Stimulated activated CD8-positive, alpha-beta memory T cell treated with anti-CD3 and anti-CD28 coated beads, Interleukin-4, amount 100 ng/mL, for 4 hours (primary cell): Measurements from ENCODE around the gene IRS2.

ENCODE experiments used
- DNase-seq, 2 donors: peaks; one replicate each; pipeline ENCODE4 v3.0.0-alpha.2; 2020; ENCODE audit warnings: low read depth in 2 of 2, low spot score in 1 of 2

Gene IRS2

DNA sequence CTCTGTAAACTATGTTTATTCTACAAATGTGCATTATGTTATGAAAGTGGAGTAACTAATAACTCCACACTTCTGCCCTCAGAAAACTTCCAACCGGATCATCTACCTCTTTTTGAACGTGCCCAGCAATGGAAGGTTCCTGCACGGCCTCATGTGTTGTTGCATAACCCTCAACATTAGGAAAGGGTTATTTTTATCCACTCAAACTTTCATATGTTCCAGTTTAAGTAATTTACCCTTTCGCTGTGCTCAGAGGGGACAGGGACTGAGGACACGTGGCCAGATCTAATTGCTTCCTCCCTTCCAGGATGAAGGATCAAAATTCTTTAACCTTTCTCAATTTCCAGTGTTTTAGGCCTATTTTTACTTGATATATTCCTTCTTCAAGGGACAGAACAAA is 29.6 kb downstream of the IRS2 start:
- DNase-seq, result no peak

DNA sequence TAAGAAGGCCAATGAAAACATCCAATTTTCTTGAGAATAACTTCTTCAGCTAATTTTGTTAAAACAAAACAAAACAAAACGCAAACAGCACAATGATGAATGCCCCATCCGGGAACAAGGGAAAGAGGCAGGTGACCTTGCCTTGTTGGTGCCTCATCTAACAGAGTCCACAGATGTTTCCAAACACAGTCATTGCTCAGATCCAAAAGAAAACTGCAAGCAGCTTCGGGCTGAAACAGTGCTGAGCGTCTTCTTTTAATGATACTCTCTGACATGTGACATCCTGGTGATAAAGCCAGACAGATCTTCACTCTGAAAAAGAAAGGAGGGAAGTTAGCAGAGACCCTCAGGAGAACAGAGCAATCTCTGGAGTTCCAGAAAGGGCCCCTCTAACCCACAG is 30.4 kb downstream of the IRS2 start:
- no peak for DNase-seq

DNA sequence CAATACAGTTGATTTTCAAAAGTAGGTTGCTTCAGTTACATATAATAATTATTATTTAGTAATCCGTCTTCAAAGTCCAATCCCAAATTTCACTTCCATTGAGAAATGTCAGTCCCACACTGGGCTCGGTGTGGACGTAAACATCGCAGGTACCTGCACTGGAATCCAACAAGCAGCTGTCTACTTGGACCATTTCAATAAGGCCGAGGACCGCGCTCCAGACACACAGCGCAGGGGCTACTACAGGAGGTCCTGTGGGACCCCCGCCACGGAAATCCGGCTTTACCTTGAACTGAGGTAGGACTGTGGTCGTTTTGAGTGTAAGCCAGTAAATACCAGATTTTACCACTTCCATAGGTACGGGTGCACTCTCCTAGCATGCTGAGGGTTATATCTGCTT is 30.8 kb downstream of the IRS2 start:
- DNase-seq, result no peak

DNA sequence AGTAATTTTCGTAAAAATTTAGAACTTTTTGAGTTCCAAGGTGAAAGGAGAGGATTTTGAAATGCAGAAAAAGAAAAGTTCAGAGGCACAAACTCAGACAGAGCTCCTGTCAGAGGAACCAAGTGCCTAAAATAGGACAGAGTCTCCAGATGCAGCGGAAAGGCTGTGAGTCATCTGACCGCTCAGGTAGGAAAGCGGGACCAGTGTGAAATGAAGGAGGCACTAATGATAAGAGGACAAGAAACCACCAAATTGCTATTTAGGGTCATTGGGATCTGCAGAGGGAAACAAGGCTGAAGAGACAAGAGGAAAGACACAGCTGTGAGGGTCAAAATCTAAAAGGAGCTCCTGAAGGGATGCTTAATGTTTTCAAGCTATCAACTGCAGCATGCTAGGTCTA is 34.9 kb downstream of the IRS2 start:
- DNase-seq, result no peak

DNA sequence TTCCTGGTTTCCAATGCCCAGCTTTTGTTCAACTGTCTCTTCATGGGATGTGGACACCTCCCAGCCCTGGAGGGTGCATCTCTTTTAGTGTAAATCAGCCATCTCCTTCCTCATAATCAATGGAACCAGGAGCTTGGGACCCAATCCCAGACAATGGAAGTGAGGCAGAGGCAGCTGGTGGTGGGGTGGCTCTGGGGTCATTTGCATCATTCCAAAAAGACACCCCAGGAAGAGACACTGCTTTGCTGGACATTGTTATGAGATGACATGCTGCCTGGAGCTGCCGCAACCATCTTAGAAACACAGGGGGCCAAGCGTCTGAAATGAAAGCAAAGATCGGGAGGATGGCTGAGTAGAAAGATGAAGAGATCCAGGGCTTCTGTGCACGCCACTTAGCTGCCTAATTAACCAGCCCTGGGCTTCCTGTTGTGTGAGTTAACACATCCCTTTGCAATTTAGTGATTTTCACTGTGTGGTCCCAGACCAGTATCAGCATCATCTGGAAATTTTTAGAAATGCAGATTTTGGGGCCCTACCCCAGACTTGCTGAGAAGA is 36.1 kb downstream of the IRS2 start:
- DNase-seq, result no peak

DNA sequence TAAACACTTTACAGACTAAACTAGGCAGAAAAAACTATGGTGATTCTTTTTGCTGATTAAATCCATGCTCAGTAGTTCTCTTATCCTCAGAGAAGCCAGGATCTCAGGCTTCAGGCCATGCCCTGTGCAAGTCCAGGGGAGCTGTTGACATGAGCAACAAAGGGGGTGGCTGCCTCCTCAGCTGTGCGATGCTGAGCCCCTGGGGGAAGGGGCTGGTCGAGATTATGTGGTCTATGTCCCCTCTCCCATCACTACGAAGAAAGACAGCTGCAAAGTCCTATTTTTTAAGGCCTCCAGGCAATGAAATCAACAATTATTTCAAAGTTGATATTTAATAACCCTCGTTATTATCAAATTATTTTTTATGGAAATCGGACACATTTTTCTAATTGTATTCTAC is 37.0 kb downstream of the IRS2 start:
- DNase-seq, result no peak

DNA sequence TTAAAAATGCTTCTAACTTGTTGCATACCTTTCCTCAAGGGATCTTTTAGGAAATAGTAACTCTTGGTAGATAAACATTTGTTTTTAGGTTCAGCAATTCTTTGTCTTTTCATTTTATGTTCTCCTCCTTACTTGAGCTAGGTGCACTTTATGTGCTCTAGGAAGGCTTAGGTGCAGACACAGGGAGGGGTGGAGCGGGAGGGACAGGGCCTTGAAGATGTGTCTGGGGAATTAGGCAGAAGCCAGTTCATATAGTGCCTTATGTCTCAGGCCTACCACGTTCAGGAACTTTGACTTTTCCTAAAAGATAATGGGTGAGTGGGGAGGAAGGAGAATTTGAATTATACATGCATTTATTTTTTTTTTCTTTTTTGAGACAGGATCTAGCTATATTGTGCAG is 37.7 kb downstream of the IRS2 start:
- no peak for DNase-seq

DNA sequence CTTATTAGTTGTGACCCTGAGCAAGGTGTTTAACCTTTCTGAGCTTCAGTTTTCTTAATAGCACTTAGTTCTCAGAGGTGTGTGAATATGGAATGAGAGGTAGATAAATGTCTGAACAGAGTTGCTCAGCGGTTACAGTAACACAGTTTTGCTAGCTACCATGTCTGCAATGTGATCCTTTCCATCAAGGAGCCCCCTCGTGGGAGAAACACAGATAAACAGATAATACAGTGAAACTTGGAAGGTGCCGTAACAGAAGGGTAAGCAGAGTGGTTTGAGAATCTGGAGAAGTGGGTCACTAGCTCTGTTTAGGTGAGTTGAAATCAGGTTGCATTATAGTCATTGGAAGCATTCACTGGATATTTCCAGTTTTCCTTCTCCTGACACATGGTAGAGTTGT is 38.9 kb downstream of the IRS2 start:
- DNase-seq, result no peak

DNA sequence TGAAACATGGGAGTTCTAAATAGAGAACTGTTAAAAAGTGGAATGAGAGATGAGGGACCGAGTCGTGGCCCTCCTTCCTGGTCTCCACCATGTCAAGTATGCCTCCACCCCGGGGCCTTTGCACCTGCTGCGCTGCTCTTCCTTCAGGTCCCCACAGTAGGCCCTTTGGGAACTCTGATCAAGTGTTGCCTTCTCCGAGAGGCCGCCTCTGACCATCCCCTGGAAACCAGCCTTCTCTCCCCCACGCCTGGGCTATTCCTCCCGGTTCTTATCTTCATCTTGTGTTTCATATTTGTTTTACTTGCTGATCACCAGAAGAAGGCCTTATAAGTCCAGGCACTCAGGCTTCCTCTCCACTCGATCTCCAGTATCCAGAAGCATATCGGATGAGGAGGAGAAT is 40.0 kb downstream of the IRS2 start:
- no peak for DNase-seq

DNA sequence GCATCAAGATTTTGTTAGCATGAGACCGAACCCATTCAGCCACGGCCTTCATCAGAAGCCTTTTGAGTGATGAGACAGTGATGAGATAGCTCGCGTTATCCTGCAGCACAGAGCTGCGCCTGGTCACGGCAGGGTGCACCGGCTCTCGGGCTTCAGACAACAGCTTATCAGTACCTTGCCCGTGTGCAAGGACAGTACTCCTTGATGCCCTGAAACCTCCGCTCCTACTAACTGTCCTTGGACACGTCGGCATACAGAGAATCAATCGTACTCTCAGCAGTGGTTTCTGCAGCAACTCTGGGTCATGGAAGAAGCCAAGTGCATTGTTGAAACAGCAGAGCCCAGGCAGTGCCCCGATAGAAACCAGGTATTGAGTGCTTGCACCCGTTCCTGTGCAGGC is 40.7 kb downstream of the IRS2 start:
- no peak for DNase-seq

DNA sequence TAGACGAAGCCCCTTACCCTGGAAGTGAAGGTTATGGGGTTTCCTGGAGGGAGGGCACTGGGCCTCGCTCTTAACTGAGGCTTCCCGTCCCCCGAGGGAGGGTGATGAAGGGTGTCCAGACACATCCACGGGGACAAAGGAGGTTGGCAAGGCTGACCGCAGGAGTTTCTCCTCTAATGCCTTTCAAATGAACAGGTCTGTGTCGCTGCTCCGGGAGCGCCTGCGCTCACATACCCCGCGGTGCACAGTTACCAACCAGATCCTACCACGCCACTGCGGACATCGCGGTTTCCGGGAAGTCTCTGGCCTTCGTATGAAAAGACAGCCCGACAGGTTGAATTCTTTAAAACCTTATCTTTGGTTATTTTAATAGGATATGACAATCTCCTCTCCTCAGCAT is 41.3 kb downstream of the IRS2 start:
- no peak for DNase-seq

DNA sequence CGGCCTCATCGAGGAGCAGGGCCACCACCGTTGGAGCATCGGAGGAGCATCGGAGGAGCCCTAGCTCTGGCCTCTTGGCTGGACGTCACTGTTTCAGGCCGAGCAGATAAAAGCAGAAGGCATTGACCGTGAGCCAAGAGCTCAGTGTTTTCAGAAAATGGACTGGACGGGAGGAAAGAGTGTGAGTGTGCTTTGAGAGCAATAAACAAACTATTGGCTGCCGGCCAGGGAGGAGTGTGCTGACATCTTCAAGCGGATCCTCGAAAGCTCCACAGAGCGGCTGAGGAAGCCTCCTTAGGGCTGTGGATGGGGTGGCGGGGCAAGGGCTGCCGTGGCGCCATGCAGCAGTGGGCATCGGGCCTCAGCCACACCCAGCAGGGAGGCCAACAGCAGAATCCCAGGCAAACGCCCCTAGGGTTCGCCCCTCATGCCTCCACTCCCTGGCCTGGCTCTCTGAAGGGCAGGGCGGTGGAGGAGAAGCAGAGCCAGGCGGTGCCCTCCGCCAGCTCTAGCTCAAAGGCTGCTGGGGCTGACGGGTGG is 41.8 kb downstream of the IRS2 start:
- no peak for DNase-seq

DNA sequence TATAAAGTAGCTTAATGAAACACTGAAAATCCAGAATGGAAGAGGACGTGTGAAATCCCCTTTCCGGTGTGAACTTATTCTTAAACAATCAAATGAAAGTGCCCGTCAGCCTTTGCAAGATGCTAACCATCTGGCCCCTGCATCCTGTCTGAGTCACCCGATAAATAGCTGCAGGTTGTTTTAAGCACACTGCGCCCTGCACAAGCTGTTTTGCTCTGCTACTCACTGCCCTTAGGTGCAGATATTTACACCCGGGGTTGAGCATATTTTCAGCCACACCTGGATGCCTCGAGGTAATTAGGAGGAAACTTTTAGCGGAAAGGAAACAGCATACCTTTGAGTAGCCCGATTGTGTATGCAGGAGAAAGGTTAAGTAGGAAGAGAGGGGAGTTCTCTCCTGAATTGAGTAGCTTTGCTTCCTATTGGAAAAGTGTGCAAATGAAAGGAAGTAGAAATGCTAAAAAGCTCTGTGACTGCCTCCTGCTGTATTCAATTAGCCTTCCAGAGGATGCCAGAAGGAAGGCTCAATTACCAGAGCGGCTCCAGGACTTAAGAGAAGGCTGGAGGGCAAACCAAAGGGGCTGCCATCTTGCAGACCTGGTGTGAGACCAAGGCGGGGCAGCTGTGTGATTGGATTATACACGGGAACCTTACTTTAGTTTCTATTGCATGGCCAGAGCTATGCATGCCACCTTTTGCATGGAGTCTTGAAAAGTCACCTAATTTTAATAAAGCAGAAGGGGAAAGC is 42.5 kb downstream of the IRS2 start:
- no peak for DNase-seq

DNA sequence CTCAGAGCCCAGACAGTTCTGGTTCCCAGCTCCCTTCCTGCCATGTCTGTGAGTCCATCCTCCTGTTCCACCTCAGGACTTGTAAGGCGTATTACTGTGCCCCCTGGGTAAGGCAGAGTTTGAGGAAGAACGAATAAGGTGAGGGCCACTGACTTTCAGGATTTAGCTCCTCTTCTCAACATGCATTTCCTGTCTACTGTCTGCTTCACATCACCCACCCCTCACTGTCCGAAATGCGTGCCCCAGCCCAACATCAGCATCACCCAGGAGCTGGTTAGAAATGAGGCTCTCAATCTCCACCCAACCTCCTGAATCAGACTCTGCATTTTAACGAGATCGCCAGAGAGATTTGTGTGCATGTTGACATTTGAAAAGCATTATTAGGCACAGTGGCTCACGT is 44.4 kb downstream of the IRS2 start:
- DNase-seq, result no peak

DNA sequence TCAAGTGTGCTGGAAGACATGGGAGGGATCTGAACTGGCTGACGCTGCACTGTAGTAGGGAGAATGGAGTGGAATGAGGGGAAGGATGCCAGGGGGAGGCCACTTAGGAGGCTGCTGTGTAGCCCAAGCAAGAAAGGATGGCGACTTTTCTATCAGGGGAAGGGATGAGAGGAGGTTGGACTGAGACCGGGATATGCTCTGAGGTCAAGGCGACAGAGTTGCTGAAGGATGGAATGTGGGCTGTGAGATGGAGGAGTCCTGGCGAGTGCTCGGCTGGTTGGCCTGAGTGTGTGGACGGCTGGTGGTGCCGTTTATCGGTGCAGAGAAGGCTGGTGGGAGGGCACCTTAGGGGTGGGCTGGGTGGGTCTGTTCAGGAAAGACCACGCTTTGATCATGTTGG is 45.7 kb downstream of the IRS2 start:
- no peak for DNase-seq

DNA sequence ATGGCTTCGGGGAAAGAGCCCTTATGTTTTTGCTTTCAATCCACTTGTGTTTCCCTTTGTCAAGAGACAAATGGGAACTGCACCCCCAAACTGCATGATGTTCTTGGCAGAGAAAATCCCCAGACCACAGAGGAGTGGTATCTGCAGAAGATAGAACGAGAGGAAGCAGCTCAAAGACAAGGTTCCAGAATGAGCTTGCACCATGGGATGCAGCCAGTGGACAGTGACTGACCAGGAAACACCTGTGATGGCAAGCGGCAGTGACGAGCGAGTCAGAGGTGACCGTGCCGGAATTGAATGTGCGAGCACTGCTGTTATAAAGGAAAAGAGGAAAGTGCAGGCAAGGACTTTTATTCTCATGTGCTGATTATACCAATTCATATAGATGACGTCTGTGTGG is 46.3 kb downstream of the IRS2 start:
- no peak for DNase-seq

DNA sequence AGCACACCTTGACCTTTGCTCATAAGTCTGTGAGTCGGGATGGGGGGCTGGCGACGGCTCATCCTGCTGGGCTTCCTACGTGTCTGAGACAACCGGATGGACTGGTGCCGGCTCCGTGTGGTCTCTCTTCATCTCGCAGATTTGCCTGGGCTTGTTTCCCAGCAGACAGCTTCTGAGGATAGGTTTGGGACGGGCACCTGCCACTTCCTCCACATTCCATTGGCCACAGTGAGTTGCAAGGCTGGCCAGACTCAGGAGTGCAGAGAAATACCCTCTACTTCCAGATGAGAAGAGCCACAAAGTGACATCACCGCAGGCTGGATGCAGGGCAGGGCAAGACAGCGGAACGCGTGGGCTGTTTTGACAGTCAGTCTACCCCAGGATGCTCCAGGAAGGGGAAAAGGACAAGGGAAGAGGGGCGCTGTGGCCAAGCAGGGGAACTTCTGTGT is 48.1 kb downstream of the IRS2 start:
- DNase-seq, result no peak

DNA sequence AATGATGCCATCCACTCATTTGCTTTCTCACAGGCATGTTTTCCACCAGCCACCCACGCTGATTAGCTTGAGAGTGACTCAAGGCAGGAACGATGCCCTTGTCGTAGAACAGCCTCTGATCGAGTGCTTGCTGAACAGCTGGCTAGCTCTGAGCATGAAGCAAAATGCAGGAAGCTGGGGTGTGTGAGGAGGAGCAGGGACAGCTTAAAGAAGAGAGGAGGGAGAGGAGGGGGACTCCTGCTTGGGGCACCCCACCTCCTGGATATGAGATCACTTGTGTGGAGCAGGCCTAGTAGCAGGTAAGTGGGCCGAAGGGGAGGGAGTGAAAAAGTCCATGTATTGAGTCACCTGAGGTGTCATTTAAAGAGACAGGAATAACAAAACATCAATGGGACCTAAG is 48.8 kb downstream of the IRS2 start:
- DNase-seq, result no peak

DNA sequence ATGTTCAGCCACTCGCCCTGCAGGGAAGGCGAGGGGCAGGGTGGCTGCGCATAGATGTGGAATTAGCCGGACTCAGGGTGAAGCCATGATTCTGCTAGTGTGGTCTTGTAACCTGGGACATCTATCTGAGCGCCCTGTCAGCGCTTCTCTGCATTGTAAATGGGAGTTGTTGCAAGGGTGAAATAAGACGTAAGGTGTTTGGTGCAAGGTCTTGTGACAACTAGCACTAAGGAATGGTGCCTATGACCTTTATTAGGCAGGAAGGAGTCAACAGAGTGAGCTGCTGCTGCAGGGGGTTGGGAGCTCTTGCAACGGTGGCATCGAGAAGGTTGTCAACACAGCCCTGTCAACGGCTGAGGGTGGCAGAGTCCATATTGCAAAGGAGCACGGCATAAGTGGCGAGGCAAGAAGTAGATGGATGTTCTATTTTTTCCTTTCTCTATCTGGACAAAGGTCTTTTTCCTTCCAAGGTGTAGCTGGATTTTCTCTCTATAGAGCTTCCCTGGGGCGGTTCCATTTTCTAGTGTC is 49.3 kb downstream of the IRS2 start:
- no peak for DNase-seq

DNA sequence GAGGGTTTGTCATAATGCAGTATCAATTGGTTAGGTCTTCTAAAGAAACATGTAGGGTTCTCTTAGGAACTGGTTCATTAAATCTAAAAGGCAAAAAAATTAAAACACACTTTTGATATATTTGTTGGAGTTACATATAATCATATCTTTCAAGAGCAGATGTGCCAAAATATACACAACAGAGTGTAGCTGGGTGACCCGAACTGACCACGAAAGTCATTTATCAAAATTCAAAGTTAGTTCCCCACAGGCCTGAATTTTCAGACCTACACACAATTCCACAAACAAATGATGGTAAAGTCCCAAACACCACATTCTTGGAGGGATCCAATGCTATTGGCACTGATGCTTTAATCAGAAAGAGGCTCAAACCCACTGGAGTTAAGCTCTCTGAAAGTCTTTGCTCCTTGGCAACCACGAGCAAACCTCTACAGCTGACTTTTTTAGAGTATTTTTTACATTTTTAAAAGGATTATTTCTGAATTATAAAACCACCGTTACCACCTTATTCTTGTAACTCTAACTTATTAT is 50.9 kb downstream of the IRS2 start:
- no peak for DNase-seq

DNA sequence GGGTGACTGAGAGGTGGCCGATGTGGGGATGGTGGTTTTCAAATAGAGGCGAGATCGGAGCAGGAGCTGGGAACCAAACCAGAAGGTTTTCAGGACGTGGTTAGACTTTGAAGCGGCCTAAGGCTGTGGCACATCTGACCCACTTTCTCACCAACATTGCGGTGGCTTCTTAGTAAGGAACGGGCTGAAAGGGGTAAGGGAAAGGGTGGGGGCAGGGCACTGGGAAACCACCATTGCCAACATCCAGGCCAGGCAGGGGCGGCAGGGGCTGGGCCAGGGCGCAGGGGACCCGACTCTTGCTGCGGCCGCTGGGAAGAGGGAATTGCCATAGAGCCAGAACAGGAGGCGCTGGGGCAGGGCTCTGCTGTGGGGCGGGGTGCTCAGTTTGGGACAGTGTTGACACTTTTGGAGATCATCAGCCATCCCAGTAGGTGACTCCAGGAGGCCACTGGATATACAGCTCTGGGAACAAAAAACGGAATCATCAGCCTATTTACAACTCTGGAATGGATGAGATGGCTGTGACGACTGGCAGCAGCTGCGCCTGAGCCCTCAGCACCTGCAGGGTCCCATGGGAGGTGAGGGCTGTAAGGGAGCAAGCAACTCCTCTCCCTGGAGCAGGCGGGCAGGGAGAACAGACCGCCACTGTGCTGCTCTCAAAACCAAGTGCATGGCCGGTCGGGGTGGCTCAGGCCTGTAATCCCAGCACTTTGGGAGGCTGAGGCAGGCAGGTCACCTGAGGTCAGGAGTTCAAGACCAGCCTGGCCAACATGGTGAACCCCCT is 52.2 kb downstream of the IRS2 start:
- no peak for DNase-seq

DNA sequence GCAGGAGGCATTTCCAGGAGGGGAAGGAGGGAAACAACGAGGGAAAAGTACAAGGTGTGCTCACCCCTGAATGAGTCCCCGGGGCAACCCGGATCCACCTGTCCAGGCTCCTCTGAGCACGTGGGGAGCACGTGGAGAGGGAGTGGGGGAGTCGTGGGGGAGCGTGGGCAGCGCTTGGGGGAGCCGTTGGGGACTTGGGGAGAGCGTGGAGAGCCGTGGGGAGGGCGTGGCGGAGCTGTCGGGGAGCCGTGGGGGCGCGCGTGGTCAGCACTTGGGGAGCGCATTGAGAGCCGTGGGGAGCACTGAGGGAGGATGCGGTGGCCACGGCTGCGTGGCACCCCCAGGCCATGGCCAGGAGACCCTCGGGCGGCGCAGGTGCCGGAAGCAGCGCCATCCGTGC is 52.8 kb downstream of the IRS2 start:
- no peak for DNase-seq
